HUES48 (cell line): ENCODE measurements around the gene MROH7.
A peak's percentile ranks its signal among the peaks of the same experiment; 100 is the strongest.
"Not testable (repeated sequence)": the region's sequence is repeated elsewhere in the genome, so short reads cannot be mapped to it uniquely, and the experiment has no call there.

Experiments used
- H3K27ac ChIP-seq: one replicate; pipeline ENCODE4 v1.7.0; 2013; ENCODE audit warnings: low read depth, low read length, inconsistent platforms
- H3K27me3 ChIP-seq: 2 replicates; pipeline ENCODE4 v1.6.1; 2013; ENCODE audit warnings: mild to moderate bottlenecking, low read length; ENCODE audit not compliant: control insufficient read depth, insufficient read depth
- H3K36me3 ChIP-seq: 2 replicates; pipeline ENCODE4 v1.6.1; 2013; ENCODE audit warnings: low read length; ENCODE audit not compliant: control insufficient read depth, insufficient read depth
- H3K4me1 ChIP-seq: 2 replicates; pipeline ENCODE4 v1.6.1; 2013; ENCODE audit warnings: mild to moderate bottlenecking, low read length; ENCODE audit not compliant: control insufficient read depth, insufficient read depth
- H3K4me3 ChIP-seq: 2 replicates; pipeline ENCODE4 v1.5.1; 2013; ENCODE audit warnings: mild to moderate bottlenecking, low read depth, low read length
- H3K9ac ChIP-seq: 2 replicates; pipeline ENCODE4 v1.6.1; 2013; ENCODE audit warnings: mild to moderate bottlenecking, low read depth, low read length, moderate library complexity
- H3K9me3 ChIP-seq: 2 replicates; pipeline ENCODE4 v1.6.1; 2013; ENCODE audit warnings: low read length; ENCODE audit not compliant: control insufficient read depth, insufficient read depth

MROH7 gene

DNA sequence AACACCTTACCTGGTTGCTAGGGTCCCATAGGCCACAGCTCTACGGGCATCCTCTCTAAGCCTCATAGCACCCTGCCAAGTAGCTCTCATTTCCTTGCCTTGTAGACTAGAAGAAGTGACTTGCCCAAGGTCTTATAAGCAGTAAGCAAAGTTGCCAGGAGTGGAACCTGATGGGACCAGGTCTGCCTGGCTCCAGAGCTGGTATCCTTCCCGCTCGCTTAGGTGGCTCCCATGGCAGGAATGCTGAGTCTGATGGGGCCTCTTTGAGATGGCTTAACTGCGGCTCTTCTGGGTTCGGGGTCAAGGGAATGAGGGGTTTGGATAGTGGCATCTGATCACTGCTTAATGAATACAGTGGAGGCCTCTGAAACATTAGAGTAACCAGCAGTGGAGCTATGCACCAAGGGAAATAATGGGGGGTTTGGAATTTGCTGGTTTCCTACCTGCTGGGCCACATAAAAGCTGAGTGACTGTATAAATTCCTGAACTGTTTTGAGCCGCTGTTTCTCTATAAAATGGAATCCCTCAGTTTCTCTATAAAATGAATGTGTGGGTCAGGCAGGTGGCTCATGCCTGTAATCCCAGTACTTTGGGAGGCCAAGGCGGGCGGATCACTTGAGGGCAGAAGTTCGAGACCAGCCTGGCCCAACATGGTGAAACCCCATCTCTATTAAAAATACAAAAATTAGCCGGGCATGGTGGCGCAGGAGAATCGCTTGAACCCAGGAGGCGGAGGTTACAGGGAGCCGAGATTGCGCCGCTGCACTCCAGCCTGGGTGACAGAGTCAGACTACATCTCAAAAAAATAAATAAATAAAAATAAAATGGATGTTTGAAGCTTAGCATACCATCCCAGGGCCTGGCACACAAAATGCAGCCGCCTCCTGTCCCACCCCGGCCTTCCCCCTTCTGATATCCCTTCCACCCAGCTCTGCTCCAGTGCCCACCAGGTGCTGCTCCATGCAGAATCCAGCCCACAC lies 30.7 kb upstream of the MROH7 start:
- Histone ChIP-seq H3K27ac (peak overlapping the region; percentile 25), H3K4me3 (no peak overlapping the region), H3K36me3 (no peaks in the 10 kb centered on the region), H3K4me1 (peaks cover 4% of the 10 kb centered on the region; the same call in 1 of the 2 replicates), H3K9me3 (no peaks in the 10 kb centered on the region), H3K27me3 (no peaks in the 10 kb centered on the region), H3K9ac (no peak overlapping the region)

- Histone ChIP-seq H3K27ac (no peak overlapping the region), H3K9me3 (no peaks in the 10 kb centered on the region), H3K4me1 (peaks cover 4% of the 10 kb centered on the region; the same call in 1 of the 2 replicates), H3K27me3 (no peaks in the 10 kb centered on the region), H3K9ac (no peak overlapping the region), H3K36me3 (no peaks in the 10 kb centered on the region), H3K4me3 (no peak overlapping the region)
Observed at GRCh38 chr1:54611621-54612020, 30.0 kb upstream of the MROH7 start.

GRCh38 chr1:54614024-54614423 lies 27.6 kb upstream of the MROH7 start:
- Histone ChIP-seq H3K36me3 (no peaks in the 10 kb centered on the region), H3K4me1 (peaks cover 4% of the 10 kb centered on the region; the same call in 1 of the 2 replicates), H3K4me3 (no peak overlapping the region), H3K27ac (no peak overlapping the region), H3K27me3 (no peaks in the 10 kb centered on the region), H3K9ac (no peak overlapping the region), H3K9me3 (no peaks in the 10 kb centered on the region)

GRCh38 chr1:54614563-54614962 lies 27.0 kb upstream of the MROH7 start:
- H3K27me3 ChIP-seq: no peaks in the 10 kb centered on the region
- no peak overlapping the region for H3K4me3 ChIP-seq
- no peak overlapping the region for H3K9ac ChIP-seq
- no peak overlapping the region for H3K27ac ChIP-seq
- H3K4me1 ChIP-seq: peaks cover 4% of the 10 kb centered on the region; the same call in 1 of the 2 replicates
- H3K9me3 ChIP-seq: no peaks in the 10 kb centered on the region
- H3K36me3 ChIP-seq: no peaks in the 10 kb centered on the region

GRCh38 chr1:54615531-54616279 lies 25.9 kb upstream of the MROH7 start:
- H3K27ac ChIP-seq: no peak overlapping the region
- H3K9me3 ChIP-seq: no peaks in the 10 kb centered on the region
- no peak overlapping the region for H3K4me3 ChIP-seq
- H3K9ac ChIP-seq: no peak overlapping the region
- H3K27me3 ChIP-seq: no peaks in the 10 kb centered on the region
- no peaks in the 10 kb centered on the region for H3K36me3 ChIP-seq
- H3K4me1 ChIP-seq: no peaks in the 10 kb centered on the region; the same call in 1 of the 2 replicates

DNA sequence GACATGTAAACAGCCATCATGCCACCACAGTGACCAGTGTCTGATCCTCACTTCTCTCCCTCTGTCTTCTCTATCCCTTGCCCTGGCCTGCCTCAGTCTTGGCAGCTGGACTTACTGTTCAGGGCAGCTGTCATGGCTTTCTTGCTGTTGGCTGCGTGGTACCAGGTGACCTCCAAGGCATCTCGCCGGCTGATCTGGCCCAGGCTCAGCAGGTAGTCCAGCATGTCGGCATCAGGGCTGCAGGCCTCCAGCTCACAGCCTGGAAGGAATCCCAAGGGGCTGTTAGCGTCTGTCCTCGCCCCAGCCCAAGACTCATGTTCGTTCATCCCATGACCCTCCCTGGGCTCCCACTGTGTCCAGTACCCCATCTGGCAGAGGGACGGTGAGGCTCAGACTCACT lies 21.8 kb upstream of the MROH7 start:
- Histone ChIP-seq H3K27ac (no peak overlapping the region), H3K4me1 (no peaks in the 10 kb centered on the region), H3K9me3 (no peaks in the 10 kb centered on the region), H3K27me3 (no peaks in the 10 kb centered on the region), H3K4me3 (no peak overlapping the region), H3K36me3 (no peaks in the 10 kb centered on the region), H3K9ac (no peak overlapping the region)

DNA sequence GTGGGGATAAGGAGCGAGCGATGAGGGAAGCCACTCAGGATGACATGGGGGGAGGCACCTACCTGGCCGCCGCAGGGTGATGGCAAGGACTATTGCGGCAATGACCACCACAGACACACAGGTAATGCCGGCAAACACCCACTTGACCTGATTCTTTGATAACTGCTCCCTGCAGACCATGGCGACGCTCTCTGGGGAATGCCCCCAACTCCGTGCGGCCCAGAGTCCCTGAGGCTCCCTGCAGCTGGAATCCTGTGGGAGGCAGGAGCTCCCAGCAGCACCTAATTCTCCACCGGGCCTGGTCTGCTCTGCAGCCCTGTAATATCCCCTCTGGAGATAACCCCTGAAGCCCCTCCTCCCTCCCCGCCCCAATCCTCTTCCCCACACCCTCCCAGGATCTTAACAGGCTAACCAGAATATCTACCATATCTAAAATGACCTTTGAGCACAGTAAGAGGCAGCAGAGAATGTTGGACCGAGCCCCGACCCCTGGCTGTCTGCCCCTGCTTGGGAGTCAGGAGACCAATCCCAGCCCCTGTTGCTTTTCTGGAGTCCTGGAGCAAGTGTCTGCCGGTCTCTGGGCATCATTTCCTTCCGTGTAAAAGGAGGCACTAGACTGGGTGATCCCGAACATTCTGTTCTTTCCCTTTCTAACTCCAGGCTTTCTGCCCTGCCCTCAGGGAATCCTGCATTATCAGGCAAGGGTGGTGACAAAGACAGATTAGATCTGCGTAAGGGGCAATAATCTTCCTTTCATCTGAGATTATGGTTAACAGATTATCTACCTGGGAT lies 18.2 kb upstream of the MROH7 start, which contains the start of gene FAM151A:
TSS of gene FAM151A (minus strand) at position 310 of the 792 bp plus-strand sequence. CDS start at position 180, 130 bp downstream.
- H3K27ac ChIP-seq: no peak within 1 kb of the TSS
- H3K4me3 ChIP-seq: no peak within 1 kb of the TSS
- no peaks in the 10 kb centered on the region for H3K4me1 ChIP-seq
- no peaks in the 10 kb centered on the region for H3K9me3 ChIP-seq
- H3K27me3 ChIP-seq: no peaks in the 10 kb centered on the region
- no peak within 1 kb of the TSS for H3K9ac ChIP-seq
- no peaks in the 10 kb centered on the region for H3K36me3 ChIP-seq

- no peaks in the 10 kb centered on the region for H3K36me3 ChIP-seq
- H3K9ac ChIP-seq: no peak overlapping the region
- H3K4me3 ChIP-seq: no peak overlapping the region
- H3K9me3 ChIP-seq: no peaks in the 10 kb centered on the region
- no peak overlapping the region for H3K27ac ChIP-seq
- H3K27me3 ChIP-seq: no peaks in the 10 kb centered on the region
- no peaks in the 10 kb centered on the region for H3K4me1 ChIP-seq
Observed at GRCh38 chr1:54624466-54625464, 16.8 kb upstream of the MROH7 start.

GRCh38 chr1:54627196-54627595 lies 14.4 kb upstream of the MROH7 start:
- no peaks in the 10 kb centered on the region for H3K27me3 ChIP-seq
- no peak overlapping the region for H3K4me3 ChIP-seq
- H3K27ac ChIP-seq: no peak overlapping the region
- H3K36me3 ChIP-seq: no peaks in the 10 kb centered on the region
- H3K9ac ChIP-seq: no peak overlapping the region
- no peaks in the 10 kb centered on the region for H3K4me1 ChIP-seq
- no peaks in the 10 kb centered on the region for H3K9me3 ChIP-seq

DNA sequence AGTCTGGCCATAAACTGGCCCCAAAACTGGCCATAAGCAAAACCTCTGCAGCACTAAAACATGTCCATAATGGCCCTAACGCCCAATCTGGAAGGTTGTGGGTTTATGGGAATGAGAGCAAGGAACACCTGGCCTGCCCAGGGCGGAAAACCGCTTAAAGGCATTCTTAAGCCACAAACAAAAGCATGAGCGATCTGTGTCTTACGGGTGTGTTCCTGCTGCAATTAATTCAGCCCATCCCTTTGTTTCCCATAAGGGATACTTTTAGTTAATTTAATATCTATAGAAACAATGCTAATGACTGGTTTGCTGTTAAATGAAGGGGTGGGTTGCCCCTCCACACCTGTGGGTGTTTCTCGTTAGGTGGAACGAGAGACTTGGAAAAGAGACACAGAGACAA lies 5.8 kb upstream of the MROH7 start:
- not testable (repeated sequence) for H3K9me3 ChIP-seq, H3K9ac ChIP-seq, H3K4me3 ChIP-seq, H3K27me3 ChIP-seq, H3K4me1 ChIP-seq, H3K36me3 ChIP-seq, H3K27ac ChIP-seq
